Natural killer cell (primary cell): ENCODE measurements around the gene LAMC3. TPM values are rescaled to one million over a fixed set of nuclear protein-coding genes. Genes with fewer than 3 reads are reported as not detected.
"Not testable (repeated sequence)": the region's sequence is repeated elsewhere in the genome, so short reads cannot be mapped to it uniquely, and the experiment has no call there.

Experiments used
- ATAC-seq, 3 donors: fragments of 150-1000 bp in 2 of 3; fragments of 200-7000 bp in 1 of 3; cut with Tn5 transposase; 1 replicate in 1 of 3; 2 replicates in 2 of 3; pipeline ENCODE4 v1.10.0; 2021; ENCODE audit warnings: mild to moderate bottlenecking in 2 of 3, moderate library complexity in 2 of 3
- DNase-seq, 2 donors: peaks; one replicate each; pipeline versions ENCODE4 v3.0.0 to v3.0.0-alpha.2; 2013 to 2021; ENCODE audit warnings: mixed read lengths in 1 of 2
- H3K27ac ChIP-seq: one replicate; pipeline ENCODE4 v1.5.1; 2013; ENCODE audit warnings: mild to moderate bottlenecking, low read length
- H3K27me3 ChIP-seq: one replicate; pipeline ENCODE4 v1.6.1; 2013; ENCODE audit warnings: low read length; ENCODE audit not compliant: control insufficient read depth, insufficient read depth
- H3K36me3 ChIP-seq: one replicate; pipeline ENCODE4 v1.6.1; 2013; ENCODE audit warnings: low read length; ENCODE audit not compliant: control insufficient read depth, insufficient read depth
- H3K4me1 ChIP-seq: one replicate; pipeline ENCODE4 v1.6.1; 2013; ENCODE audit warnings: low read length; ENCODE audit not compliant: control insufficient read depth, insufficient read depth
- H3K4me3 ChIP-seq: one replicate; pipeline ENCODE4 v1.5.1; 2013; ENCODE audit warnings: low read length
- H3K9me3 ChIP-seq: one replicate; pipeline ENCODE4 v1.6.1; 2013; ENCODE audit warnings: low read length; ENCODE audit not compliant: control insufficient read depth, insufficient read depth
- H3K27ac Mint-ChIP-seq, 2 donors: one replicate each; pipeline ENCODE4 v1.8.0; 2022; ENCODE audit warnings: mild to moderate bottlenecking in 2 of 2, mixed read lengths in 2 of 2, moderate library complexity in 1 of 2
- H3K27me3 Mint-ChIP-seq, 2 donors: one replicate each; pipeline ENCODE4 v1.8.0; 2022; ENCODE audit warnings: low read depth in 2 of 2, mixed read lengths in 2 of 2
- H3K36me3 Mint-ChIP-seq: one replicate; pipeline ENCODE4 v1.8.0; 2022; ENCODE audit warnings: mixed read lengths
- H3K4me1 Mint-ChIP-seq, 2 donors: one replicate each; pipeline ENCODE4 v1.8.0; 2022; ENCODE audit warnings: mixed read lengths in 2 of 2
- H3K4me3 Mint-ChIP-seq: one replicate; pipeline ENCODE4 v1.8.0; 2022; ENCODE audit warnings: mild to moderate bottlenecking, moderate library complexity, mixed read lengths
- H3K9me3 Mint-ChIP-seq, 2 donors: one replicate each; pipeline ENCODE4 v1.8.0; 2022; ENCODE audit warnings: mixed read lengths in 2 of 2
- WGBS: methylation state at CpG from one replicate; pipeline ENCODE4 v1.1.7; 2013; ENCODE audit warnings: missing lambda C conversion rate; ENCODE audit not compliant: insufficient coverage; 5-methylcytosine and 5-hydroxymethylcytosine counted together
- intact Hi-C: fragments of 100-400 bp; cut with micrococcal nuclease; formaldehyde crosslinking; loops from one replicate; pipeline ENCODE4 v1.14.2; 2022
- total RNA-seq, 4 donors: library from RNA; stranded (reverse); fragments of 120-200 nt in 1 of 4; gene quantifications; one replicate each; pipeline versions ENCODE4 v1.2.3 to v1.2.4, GENCODE V29; 2013 to 2022
- TF ChIP-seq, protein P1 (sequence below): fragments of 200-600 bp; IDR thresholded peaks from one replicate; pipeline ENCODE4 v1.8.0; 2022; ENCODE audit warnings: antibody characterized with exemption

LAMC3 gene
- total RNA-seq, 3 donors from 2014 or later (not counting 1 experiment from before 2014, with no cell fraction given) = not detected

DNA sequence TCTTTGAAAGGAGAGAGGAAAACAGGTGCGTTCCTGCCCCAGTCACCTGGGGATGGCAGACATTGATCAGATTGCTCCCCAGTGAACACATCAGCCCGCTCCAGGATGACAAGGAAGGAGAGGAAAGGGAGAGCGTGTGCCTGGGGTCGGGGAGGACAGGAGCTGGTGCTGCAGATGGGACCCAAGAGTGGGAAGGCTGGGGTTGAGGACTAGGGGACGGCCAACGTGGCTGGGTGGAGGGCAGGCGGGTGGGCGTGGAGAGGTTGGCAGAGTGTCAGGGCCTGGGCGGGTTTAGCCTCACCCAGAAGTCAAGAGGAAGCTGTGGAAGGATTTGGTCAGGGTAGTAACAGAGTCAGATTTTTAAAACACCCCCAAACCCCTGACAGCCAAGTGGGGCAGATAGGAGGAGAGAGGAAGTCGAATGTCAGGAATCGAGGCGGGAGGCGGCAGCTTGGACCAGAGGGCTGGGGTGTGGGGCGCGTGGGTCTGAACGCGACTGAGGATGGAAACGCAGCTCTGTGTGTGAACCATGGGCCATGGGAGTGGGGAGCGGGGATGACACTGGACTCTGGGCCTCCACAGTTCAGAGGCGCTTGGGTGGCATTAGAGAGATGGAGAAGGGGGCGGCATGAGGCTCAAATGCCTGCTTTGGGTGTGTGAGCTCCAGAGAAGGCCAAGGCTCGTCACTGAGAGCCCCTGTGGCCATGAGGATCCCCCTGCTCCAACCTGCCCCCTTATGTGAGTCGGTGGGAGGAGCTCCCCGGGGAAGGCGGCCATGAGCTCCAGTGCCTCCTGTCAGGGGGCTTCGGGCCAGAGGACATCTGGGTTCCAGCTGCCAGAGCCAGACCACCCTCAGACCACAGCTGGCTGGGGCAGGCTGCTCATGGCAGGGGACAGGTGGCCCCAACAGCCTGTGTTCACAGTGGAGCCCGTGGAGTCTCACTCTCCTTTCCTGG is 24.6 kb downstream of the LAMC3 start:
- no peaks in the 10 kb centered on the region for H3K9me3 Mint-ChIP-seq
- H3K4me3 ChIP-seq = no peak overlapping the region
- H3K4me1 Mint-ChIP-seq = no peaks in the 10 kb centered on the region
- H3K27ac Mint-ChIP-seq = no peak overlapping the region
- H3K27me3 Mint-ChIP-seq = peaks cover 0 to 8% of the 10 kb centered on the region in 2 donors
- H3K36me3 ChIP-seq = no peaks in the 10 kb centered on the region
- H3K27ac ChIP-seq = no peak overlapping the region
- H3K4me1 ChIP-seq = no peaks in the 10 kb centered on the region
- DNase-seq (no peak), ATAC-seq (no peak)
- no peaks in the 10 kb centered on the region for H3K36me3 Mint-ChIP-seq
- TF ChIP-seq, protein P1, sequence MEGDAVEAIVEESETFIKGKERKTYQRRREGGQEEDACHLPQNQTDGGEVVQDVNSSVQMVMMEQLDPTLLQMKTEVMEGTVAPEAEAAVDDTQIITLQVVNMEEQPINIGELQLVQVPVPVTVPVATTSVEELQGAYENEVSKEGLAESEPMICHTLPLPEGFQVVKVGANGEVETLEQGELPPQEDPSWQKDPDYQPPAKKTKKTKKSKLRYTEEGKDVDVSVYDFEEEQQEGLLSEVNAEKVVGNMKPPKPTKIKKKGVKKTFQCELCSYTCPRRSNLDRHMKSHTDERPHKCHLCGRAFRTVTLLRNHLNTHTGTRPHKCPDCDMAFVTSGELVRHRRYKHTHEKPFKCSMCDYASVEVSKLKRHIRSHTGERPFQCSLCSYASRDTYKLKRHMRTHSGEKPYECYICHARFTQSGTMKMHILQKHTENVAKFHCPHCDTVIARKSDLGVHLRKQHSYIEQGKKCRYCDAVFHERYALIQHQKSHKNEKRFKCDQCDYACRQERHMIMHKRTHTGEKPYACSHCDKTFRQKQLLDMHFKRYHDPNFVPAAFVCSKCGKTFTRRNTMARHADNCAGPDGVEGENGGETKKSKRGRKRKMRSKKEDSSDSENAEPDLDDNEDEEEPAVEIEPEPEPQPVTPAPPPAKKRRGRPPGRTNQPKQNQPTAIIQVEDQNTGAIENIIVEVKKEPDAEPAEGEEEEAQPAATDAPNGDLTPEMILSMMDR = no peak
- no peak overlapping the region for H3K4me3 Mint-ChIP-seq
- H3K27me3 ChIP-seq = no peaks in the 10 kb centered on the region
- WGBS = 73% methylated on average over 27 of the region's 27 CpGs
- no peaks in the 10 kb centered on the region for H3K9me3 ChIP-seq
- intact Hi-C loops = no loop called here

DNA sequence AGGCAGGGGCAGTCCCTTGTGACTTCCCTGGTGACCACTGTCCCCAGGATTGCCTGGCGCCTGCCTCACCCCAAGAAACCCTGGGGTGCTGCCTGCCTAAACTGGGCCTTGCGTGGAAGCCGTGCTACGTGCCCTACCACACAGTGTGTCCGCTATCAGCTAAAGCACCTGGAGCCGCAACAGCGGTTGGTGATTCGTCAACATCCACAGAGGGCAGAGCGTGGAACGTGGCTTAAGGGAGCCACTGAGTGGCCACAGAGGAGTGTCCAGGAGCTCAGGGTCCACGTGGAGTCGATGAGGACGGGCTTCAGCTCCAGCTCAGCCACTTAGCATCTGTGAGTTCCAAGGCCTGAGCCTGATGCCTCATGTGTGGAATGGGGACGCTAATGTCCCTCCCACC is 25.3 kb downstream of the LAMC3 start:
- 89% methylated on average over 14 of the region's 14 CpGs for WGBS
- no peak overlapping the region for H3K4me3 Mint-ChIP-seq
- ATAC-seq (no peak), DNase-seq (no peak)
- Histone ChIP-seq H3K27me3 (no peaks in the 10 kb centered on the region), H3K9me3 (no peaks in the 10 kb centered on the region), H3K4me1 (no peaks in the 10 kb centered on the region), H3K4me3 (no peak overlapping the region), H3K36me3 (no peaks in the 10 kb centered on the region), H3K27ac (no peak overlapping the region)
- intact Hi-C loops = no loop called here
- H3K4me1 Mint-ChIP-seq = no peaks in the 10 kb centered on the region
- TF ChIP-seq, protein P1 = no peak
- no peaks in the 10 kb centered on the region for H3K36me3 Mint-ChIP-seq
- no peak overlapping the region for H3K27ac Mint-ChIP-seq
- no peaks in the 10 kb centered on the region for H3K9me3 Mint-ChIP-seq
- H3K27me3 Mint-ChIP-seq = peaks cover 0 to 12% of the 10 kb centered on the region in 2 donors

DNA sequence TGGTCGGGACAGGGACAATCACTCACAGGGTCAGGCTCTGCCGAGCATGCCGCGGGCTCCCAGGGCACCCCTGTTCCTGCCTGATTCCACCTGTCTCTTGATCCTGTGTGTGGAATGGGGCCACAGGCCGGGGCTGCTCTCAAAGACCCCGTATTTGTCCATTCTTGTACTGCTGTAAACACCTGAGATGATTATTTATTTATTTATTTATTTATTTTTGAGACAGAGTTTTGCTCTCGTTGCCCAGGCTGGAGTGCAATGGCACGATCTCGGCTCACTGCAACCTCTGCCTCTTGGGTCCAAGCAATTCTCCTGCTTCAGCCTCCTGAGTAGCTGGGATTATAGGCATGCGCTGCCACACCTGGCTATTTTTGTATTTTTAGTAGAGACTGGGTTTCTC is 25.8 kb downstream of the LAMC3 start:
- H3K9me3 Mint-ChIP-seq, H3K4me3 ChIP-seq, DNase-seq, H3K4me1 ChIP-seq, H3K36me3 Mint-ChIP-seq, H3K9me3 ChIP-seq, H3K27ac Mint-ChIP-seq, ATAC-seq, intact Hi-C loops, H3K4me1 Mint-ChIP-seq, H3K27me3 ChIP-seq, H3K36me3 ChIP-seq, H3K27ac ChIP-seq, H3K4me3 Mint-ChIP-seq: not testable (repeated sequence)
- H3K27me3 Mint-ChIP-seq = peaks cover 0 to 13% of the 10 kb centered on the region in 2 donors
- WGBS = 79% methylated on average over 9 of the region's 10 CpGs

DNA sequence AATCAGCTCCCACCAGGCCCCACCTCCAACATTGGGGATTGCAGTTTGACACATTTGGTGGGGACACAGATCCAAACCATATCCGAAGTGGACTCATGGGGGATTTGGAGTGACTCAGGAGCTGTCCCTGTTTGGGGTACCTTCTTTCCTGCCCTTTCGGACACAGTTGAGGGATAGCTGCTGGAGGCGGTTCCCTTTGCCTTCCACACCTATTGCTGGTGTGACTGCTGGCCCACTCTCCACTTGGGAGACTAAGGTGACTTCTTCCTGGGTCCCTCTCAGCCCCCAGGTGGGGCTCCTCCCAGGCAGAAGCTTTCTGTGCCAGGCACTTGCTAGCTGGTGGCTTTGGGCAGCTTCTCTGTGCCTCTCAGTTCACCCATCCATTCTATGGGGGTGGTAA is 26.6 kb downstream of the LAMC3 start:
- Histone ChIP-seq H3K36me3 (no peaks in the 10 kb centered on the region), H3K4me1 (no peaks in the 10 kb centered on the region), H3K27ac (no peak overlapping the region), H3K27me3 (no peaks in the 10 kb centered on the region), H3K9me3 (no peaks in the 10 kb centered on the region), H3K4me3 (no peak overlapping the region)
- TF ChIP-seq, protein P1 = no peak
- intact Hi-C loops = no loop called here
- DNase-seq (no peak), ATAC-seq (no peak)
- Mint-ChIP-seq H3K4me3 (no peak overlapping the region), H3K27me3 (peaks cover 0 to 13% of the 10 kb centered on the region in 2 donors), H3K9me3 (no peaks in the 10 kb centered on the region), H3K27ac (no peak overlapping the region), H3K36me3 (no peaks in the 10 kb centered on the region), H3K4me1 (no peaks in the 10 kb centered on the region)
- 94% methylated on average over 3 of the region's 3 CpGs for WGBS
